Heart right ventricle (tissue), 16 donors: ENCODE measurements around the gene VPS18. TPM values are rescaled to one million over a fixed set of nuclear protein-coding genes. Genes with fewer than 3 reads are reported as not detected.

Experiments used
- ATAC-seq, 8 donors: fragments of 200-7000 bp; cut with Tn5 transposase; one replicate each; pipeline ENCODE4 v1.9.1; 2020; ENCODE audit warnings: mild to moderate bottlenecking in 8 of 8, moderate library complexity in 8 of 8, moderate number of reproducible peaks in 1 of 8
- DNase-seq, 2 donors: peaks; one replicate each; pipeline ENCODE4 v3.0.0-alpha.2; 2020
- H3K27ac ChIP-seq, 10 donors: fragments of 200-600 bp; sonication (generic) in 2 of 10; one replicate each; pipeline versions ENCODE4 v1.5.0 to v1.8.0; 2020 to 2022; ENCODE audit warnings: mild to moderate bottlenecking in 3 of 10
- H3K27me3 ChIP-seq, 7 donors: fragments of 200-600 bp; one replicate each; pipeline ENCODE4 v1.8.0; 2021 to 2022; ENCODE audit warnings: mild to moderate bottlenecking in 2 of 7
- H3K36me3 ChIP-seq, 9 donors: fragments of 200-600 bp; sonication (generic) in 1 of 9; one replicate each; pipeline versions ENCODE4 v1.5.0 to v1.8.0; 2020 to 2022; ENCODE audit warnings: mild to moderate bottlenecking in 2 of 9
- H3K4me1 ChIP-seq, 9 donors: fragments of 200-600 bp; sonication (generic) in 1 of 9; one replicate each; pipeline versions ENCODE4 v1.5.0 to v1.8.0; 2020 to 2022; ENCODE audit warnings: mild to moderate bottlenecking in 4 of 9
- H3K4me3 ChIP-seq, 10 donors: fragments of 200-600 bp; sonication (generic) in 2 of 10; one replicate each; pipeline versions ENCODE4 v1.5.0 to v1.8.0; 2020 to 2022; ENCODE audit warnings: mild to moderate bottlenecking in 7 of 10, moderate library complexity in 2 of 10
- H3K9me3 ChIP-seq, 11 donors: fragments of 200-600 bp in 10 of 11; sonication (generic) in 2 of 11; one replicate each; pipeline versions ENCODE4 v1.5.0 to v1.8.0; 2013 to 2022; ENCODE audit warnings: mild to moderate bottlenecking in 2 of 11, control low read depth in 1 of 11, moderate library complexity in 1 of 11
- WGBS, 2 donors: extraction: QIAGEN DNeasy Blood & Tissue Kit; methylation state at CpG; one replicate each; pipeline ENCODE4 v1.1.7; 2013; ENCODE audit warnings: inconsistent platforms in 1 of 2; 5-methylcytosine and 5-hydroxymethylcytosine counted together
- intact Hi-C, 10 donors: fragments of 100-400 bp; cut with DNase I; formaldehyde crosslinking; loops; one replicate each; pipeline versions ENCODE4 v1.11.1 to v1.14.2; 2022
- polyA plus RNA-seq, 2 donors: library from polyadenylated mRNA; stranded (reverse); fragments of 200-250 nt; gene quantifications; one replicate each; pipeline ENCODE4 v1.2.3, GENCODE V29; 2013
- total RNA-seq, 10 donors: library from RNA; stranded (reverse); fragmentation: NEBNext Ultra II Directional in 3 of 10; extraction: Animal tissue kit (Norgen Biotek cat#: 25700) in 3 of 10; gene quantifications; one replicate each; pipeline versions ENCODE4 v1.2.1 to v1.2.4, GENCODE V29; 2021 to 2023
- TF ChIP-seq, protein P1 (sequence below), 9 donors: fragments of 200-600 bp; sonication (generic) in 2 of 9; IDR thresholded peaks; one replicate each; pipeline versions ENCODE4 v1.5.0 to v1.8.0; 2021 to 2022; ENCODE audit warnings: antibody characterized with exemption in 9 of 9, mild to moderate bottlenecking in 5 of 9, moderate library complexity in 1 of 9
- donor health status: Arrhythmogenic right ventricular cardiomyopathy.
- donor health status: ischemic (EF 13 %, LVEDD 7.1; RV severe dilation, severe dysfunction).
- donor health status: healthy with polysubstance abuse.
- donor health status: DM: no; HTN: yes; CAD: no.
- donor health status: DM: no; HTN: no; CAD: no.
- donor health status: ischemic (EF 25% LVEDD 6.9; RV normal size, moderate dysfunction).
- donor health status: ischemic (EF 25% LVEDD 5.7; RV mildly dilated, moderate dysfunction).
- donor health status: healthy.
- donor health status: DM: yes; HTN: yes; CAD: no.
- donor health status: Ischemic cardiomyopathy.
- donor health status: ischemic (EF 35%, LVEDD 5.7; RV mildly dilated, moderate dysfunction).
- donor health status: nonischemic (EF 11% LVEDD 7.7; RV severe dilation, severe dysfunction).
- donor health status: DM: yes; HTN: yes; CAD: no.
- donor health status: PGD.
- donor health status: ischemic (EF 29% LVEDD 5.4; RV normal size, mild dysfunction).
- donor health status: nonischemic (EF 23%, LVEDD 6.1; RV moderate dilation, normal function).

The VPS18 gene
- total and polyA plus RNA-seq, 12 donors: 10.5 to 25.0 (median 20.5) TPM

- H3K27me3 ChIP-seq: no peaks in the 10 kb centered on the region
- ATAC-seq (peak; percentile 79 to 92 (median 87)), DNase-seq (peak; percentile 90 to 95)
- peak overlapping the region; percentile 86 to 100 (median 98) for H3K27ac ChIP-seq
- H3K4me1 ChIP-seq: peaks cover 19 to 91% (median 66%) of the 10 kb centered on the region in 9 donors
- peaks cover 0 to 32% (median 17%) of the 10 kb centered on the region in 9 donors for H3K36me3 ChIP-seq
- TF ChIP-seq, protein P1, sequence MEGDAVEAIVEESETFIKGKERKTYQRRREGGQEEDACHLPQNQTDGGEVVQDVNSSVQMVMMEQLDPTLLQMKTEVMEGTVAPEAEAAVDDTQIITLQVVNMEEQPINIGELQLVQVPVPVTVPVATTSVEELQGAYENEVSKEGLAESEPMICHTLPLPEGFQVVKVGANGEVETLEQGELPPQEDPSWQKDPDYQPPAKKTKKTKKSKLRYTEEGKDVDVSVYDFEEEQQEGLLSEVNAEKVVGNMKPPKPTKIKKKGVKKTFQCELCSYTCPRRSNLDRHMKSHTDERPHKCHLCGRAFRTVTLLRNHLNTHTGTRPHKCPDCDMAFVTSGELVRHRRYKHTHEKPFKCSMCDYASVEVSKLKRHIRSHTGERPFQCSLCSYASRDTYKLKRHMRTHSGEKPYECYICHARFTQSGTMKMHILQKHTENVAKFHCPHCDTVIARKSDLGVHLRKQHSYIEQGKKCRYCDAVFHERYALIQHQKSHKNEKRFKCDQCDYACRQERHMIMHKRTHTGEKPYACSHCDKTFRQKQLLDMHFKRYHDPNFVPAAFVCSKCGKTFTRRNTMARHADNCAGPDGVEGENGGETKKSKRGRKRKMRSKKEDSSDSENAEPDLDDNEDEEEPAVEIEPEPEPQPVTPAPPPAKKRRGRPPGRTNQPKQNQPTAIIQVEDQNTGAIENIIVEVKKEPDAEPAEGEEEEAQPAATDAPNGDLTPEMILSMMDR (IDR thresholded peaks at IDR 0.05): peak; percentile 81 to 93 (median 90)
- no peaks in the 10 kb centered on the region for H3K9me3 ChIP-seq
- intact Hi-C loops: loop anchor here in 6 of 10 donors (1.0 to 10.0 kb wide), 9 partner anchors 22 to 278 kb away; partner anchors contain the start of genes INO80 (in 3 of the 6) and DLL4 (in 1 of the 6)
- WGBS, 2 donors: 1 to 2% methylated on average over 31 to 36 of the region's 36 CpGs
- H3K4me3 ChIP-seq: peak overlapping the region; percentile 7 to 67 (median 57)
Measured at GRCh38 chr15:40906091-40906990, 12.1 kb downstream of the VPS18 start.

GRCh38 chr15:40906991-40907802 is 12.9 kb downstream of the VPS18 start:
- WGBS, 2 donors: 18 to 19% methylated on average over 22 of the region's 22 CpGs
- DNase-seq: peak; percentile 68 to 82
- Histone ChIP-seq H3K9me3 (no peaks in the 10 kb centered on the region), H3K4me1 (peaks cover 19 to 84% (median 66%) of the 10 kb centered on the region in 9 donors), H3K4me3 (peak overlapping the region in 9 of 10 donors; percentile 31 to 67 (median 60)), H3K27ac (peak overlapping the region; percentile 86 to 100 (median 98)), H3K27me3 (no peaks in the 10 kb centered on the region), H3K36me3 (peaks cover 0 to 25% (median 17%) of the 10 kb centered on the region in 9 donors)
- TF ChIP-seq, protein P1 (IDR thresholded peaks at IDR 0.05): no peak
- peak; percentile 28 to 75 (median 58) for ATAC-seq
- intact Hi-C loops: loop anchor here in 6 of 10 donors (1.0 to 10.0 kb wide), 10 partner anchors 22 to 278 kb away; partner anchors contain the start of genes INO80 (in 3 of the 6) and DLL4 (in 1 of the 6)

DNA sequence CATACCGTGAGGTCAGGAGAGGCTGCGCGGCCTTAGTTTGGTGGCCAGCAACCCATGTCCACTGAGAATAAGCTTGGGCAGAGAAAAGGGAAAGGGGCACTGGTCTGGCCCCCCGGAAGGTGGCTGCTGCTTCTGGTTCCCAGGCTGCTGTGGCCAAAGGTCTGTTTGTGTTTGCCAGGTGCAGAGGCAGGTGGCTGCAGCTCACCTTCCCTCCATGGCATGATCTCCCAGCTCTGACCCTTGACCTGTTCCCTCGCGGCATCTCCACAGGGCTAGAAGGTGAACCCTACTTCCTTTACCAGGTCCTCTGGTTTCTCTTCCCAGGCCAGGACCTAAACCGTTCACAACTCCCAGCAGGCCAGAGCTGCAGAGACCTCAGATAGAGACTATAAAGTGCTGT is 13.8 kb downstream of the VPS18 start:
- peaks cover 0 to 16% (median 8%) of the 10 kb centered on the region in 9 donors for H3K36me3 ChIP-seq
- WGBS, 2 donors: 80 to 86% methylated on average over 7 of the region's 7 CpGs
- intact Hi-C loops: loop anchor here in 3 of 10 donors (5.0 to 10.0 kb wide), 2 partner anchors 34 to 207 kb away; partner anchors contain the start of gene INO80 (in 3 of the 3)
- no peaks in the 10 kb centered on the region for H3K27me3 ChIP-seq
- DNase-seq (no peak), ATAC-seq (no peak)
- H3K4me1 ChIP-seq: peaks cover 19 to 91% (median 66%) of the 10 kb centered on the region in 9 donors
- H3K27ac ChIP-seq: peak overlapping the region in 7 of 10 donors; percentile 96 to 100 (median 99)
- no peak overlapping the region for H3K4me3 ChIP-seq
- TF ChIP-seq, protein P1 (IDR thresholded peaks at IDR 0.05): no peak
- H3K9me3 ChIP-seq: no peaks in the 10 kb centered on the region
